K562 (cell line): ENCODE data around the gene IFT122. TPM values are rescaled to one million over a fixed set of nuclear protein-coding genes. Genes with fewer than 3 reads are reported as not detected.

Experiments used
- ATAC-seq: fragments of 200-7000 bp; cut with Tn5 transposase; 3 replicates; pipeline ENCODE4 v1.9.1; 2020; ENCODE audit warnings: moderate library complexity
- BruUV-seq: library from RNA; stranded (reverse); fragments of 400-500 nt; replicated peaks from 2 replicates; lab custom pipeline; 2021; lab: Mats Ljungman, UMichigan
- CTCF ChIA-PET: fragments of 300-600 bp; formaldehyde crosslinking; extraction: SDS; loops from one replicate; lab custom pipeline; 2021; ENCODE audit warnings: low intra/inter-chr PET ratio; lab: Yijun Ruan, JAX
- POLR2A ChIA-PET: fragments of 300-600, 350-650 bp; sonication (Branson Sonifier 250); formaldehyde crosslinking; extraction: SDS; loops from one replicate; lab custom pipeline; 2021; ENCODE audit warnings: antibody characterized with exemption, inconsistent platforms; lab: Yijun Ruan, JAX
- DNase-seq, 4 experiments: peaks; one replicate each; pipeline versions ENCODE4 v3.0.0 to v3.0.0-alpha.2; 2011 to 2018; ENCODE audit warnings: low spot score in 3 of 4, mixed read lengths in 3 of 4; ENCODE audit errors: extremely low read depth in 1 of 4
- FAIRE-seq: peaks from 2 replicates; lab custom pipeline; 2011; peaks lifted over from hg19 to GRCh38; lab: Jason Lieb, UNC
- H2AFZ ChIP-seq: 2 replicates; pipeline ENCODE4 v1.6.0; 2011; ENCODE audit warnings: low read depth, low read length, control low read depth, inconsistent platforms
- H3K27ac ChIP-seq: fragments of 200-600 bp; 3 replicates; pipeline ENCODE4 v1.8.0; 2011; ENCODE audit warnings: low read depth, mild to moderate bottlenecking, control low read depth, inconsistent platforms, low read length, moderate library complexity, mixed read lengths; ENCODE audit errors: extremely low read depth
- H3K27me3 ChIP-seq, 2 experiments: fragments of 300-600 bp in 1 of 2; 2 replicates in 1 of 2; 3 replicates in 1 of 2; pipeline versions ENCODE4 v1.6.0 to v1.8.0; 2011; ENCODE audit warnings: inconsistent platforms in 2 of 2, low read length in 2 of 2, mild to moderate bottlenecking in 1 of 2, mixed read lengths in 1 of 2, moderate library complexity in 1 of 2; ENCODE audit not compliant: control insufficient read depth in 2 of 2, insufficient read depth in 2 of 2
- H3K36me3 ChIP-seq: fragments of 300-600 bp; 3 replicates; pipeline ENCODE4 v1.8.0; 2011; ENCODE audit warnings: mild to moderate bottlenecking, low read length, inconsistent platforms; ENCODE audit not compliant: control insufficient read depth, insufficient read depth
- H3K4me1 ChIP-seq, 2 experiments: fragments of 200-600 bp in 1 of 2; replicated peaks in 1 of 2; 2 replicates in 1 of 2; 3 replicates in 1 of 2; pipeline versions ENCODE4 v1.5.1 to v1.8.0; 2011; ENCODE audit warnings: inconsistent platforms in 2 of 2, low read length in 2 of 2, mild to moderate bottlenecking in 1 of 2, mixed read lengths in 1 of 2, moderate library complexity in 1 of 2; ENCODE audit not compliant: control insufficient read depth in 2 of 2, insufficient read depth in 2 of 2
- H3K4me2 ChIP-seq: 2 replicates; pipeline ENCODE4 v1.6.1; 2011; ENCODE audit warnings: low read length, control low read depth, inconsistent platforms, mixed read lengths; ENCODE audit not compliant: insufficient read depth
- H3K4me3 ChIP-seq: fragments of 200-600 bp; sonication (generic), shearing (Covaris generic); 2 replicates; pipeline ENCODE4 v1.5.1; 2016; ENCODE audit warnings: control low read depth, inconsistent platforms
- H3K79me2 ChIP-seq: fragments of 200-600 bp; 3 replicates; pipeline ENCODE4 v1.8.0; 2011; ENCODE audit warnings: low read length, inconsistent platforms; ENCODE audit not compliant: control insufficient read depth, insufficient read depth
- H3K9ac ChIP-seq, 2 experiments: 2 replicates each; pipeline versions ENCODE4 v1.6.0 to v1.6.1; 2011; ENCODE audit warnings: low read depth in 2 of 2, low read length in 2 of 2, control low read depth in 1 of 2, inconsistent platforms in 1 of 2, mild to moderate bottlenecking in 1 of 2, mixed read lengths in 1 of 2; ENCODE audit not compliant: insufficient read depth in 1 of 2
- H3K9me1 ChIP-seq: one replicate; pipeline ENCODE4 v1.6.0; 2011; ENCODE audit warnings: inconsistent platforms, mild to moderate bottlenecking, low read length, moderate library complexity; ENCODE audit not compliant: control insufficient read depth, insufficient read depth
- H3K9me3 ChIP-seq: replicated peaks from 2 replicates; pipeline ENCODE4 v1.5.1; 2011; ENCODE audit warnings: low read depth, low read length, inconsistent platforms; ENCODE audit not compliant: control insufficient read depth, insufficient read depth
- H4K20me1 ChIP-seq: replicated peaks from 2 replicates; pipeline ENCODE4 v1.6.1; 2011; ENCODE audit warnings: low read length, inconsistent platforms, mixed read lengths; ENCODE audit not compliant: control insufficient read depth, insufficient read depth
- FUS ChIP-seq: fragments of 200-400 bp; formaldehyde crosslinking; optimal IDR thresholded peaks from 2 replicates; pipeline ENCODE3; 2017; ENCODE audit warnings: low read depth, low read length
- NR2F6 ChIP-seq: fragments of 450-650 bp; formaldehyde crosslinking; IDR thresholded peaks from 2 replicates; pipeline ENCODE4 v1.4.0; 2020; ENCODE audit warnings: mild to moderate bottlenecking
- RBM17 ChIP-seq: fragments of 200-400 bp; formaldehyde crosslinking; IDR thresholded peaks from 2 replicates; pipeline ENCODE4 v1.6.1; 2017; ENCODE audit warnings: low read depth, mild to moderate bottlenecking, low read length, borderline replicate concordance
- SPI1 ChIP-seq: IDR thresholded peaks from 2 replicates; pipeline ENCODE4 v1.6.1; 2011; ENCODE audit warnings: low read depth, low read length, control low read depth, borderline replicate concordance
- TRIM28 ChIP-seq: fragments of 450-650 bp; IDR thresholded peaks from 2 replicates; pipeline ENCODE4 v1.6.1; 2017
- ZC3H11A ChIP-seq: IDR thresholded peaks from 2 replicates; pipeline ENCODE4 v1.6.1; 2012; ENCODE audit warnings: low read depth, low read length, improper control_type of control experiment
- ZNF644 ChIP-seq: fragments of 200-800 bp; sonication (Bioruptor generic); IDR thresholded peaks from 2 replicates; pipeline ENCODE4 v1.6.1; 2016; ENCODE audit warnings: low read depth, missing genetic modification characterization, missing compliant biosample characterization
- WGBS: fragments of 100-300 bp; shearing (Covaris generic); methylation state at CpG from one replicate; pipeline ENCODE4 v1.1.6; 2016; ENCODE audit warnings: low coverage, mixed read lengths; ENCODE audit not compliant: insufficient coverage; ENCODE audit errors: missing lambda C conversion rate; 5-methylcytosine and 5-hydroxymethylcytosine counted together
- in situ Hi-C: fragments of 300-500 bp; cut with MboI; formaldehyde crosslinking; loops from 4 replicates; pipeline ENCODE4 v1.15.0; 2018; ENCODE audit warnings: inconsistent platforms, mixed read lengths
- intact Hi-C: fragments of 100-400 bp; cut with micrococcal nuclease; formaldehyde crosslinking; loops from 2 replicates; pipeline ENCODE4 v1.14.2; 2022
- polyA plus RNA-seq, 8 experiments: library from polyadenylated mRNA; depleted of rRNA in 4 of 8; stranded (reverse) in 5 of 8; unstranded in 3 of 8; fragments of >200 nt; fragmentation: Nextera tagmentation in 2 of 8; fragmentation: Illumina TruSeq in 1 of 8; extraction: Ambion mirVana in 2 of 8; extraction: Trizol in 1 of 8; gene quantifications; 2 replicates each; pipeline versions ENCODE4 v1.2.1 to v1.2.3, GENCODE V29; 2011 to 2014; ENCODE audit warnings: inconsistent platforms in 1 of 8, missing spikeins in 1 of 8
- total RNA-seq, 7 experiments: library from RNA; depleted of rRNA in 6 of 7; stranded (reverse); fragments of >200 nt in 6 of 7; fragmentation: Illumina TruSeq in 2 of 7; extraction: Trizol in 2 of 7; gene quantifications; 2 replicates each; pipeline versions ENCODE4 v1.2.1 to v1.2.3, GENCODE V29; 2011 to 2021; ENCODE audit warnings: low replicate concordance in 1 of 7

Gene IFT122
- total and polyA plus RNA-seq, 9 of the 15 experiments (the other 6 are each of a cell fraction or from before 2014, with no cell fraction given), result 2.4 to 11.5 (median 7.7) TPM

- TF ChIP-seq RBM17 (no peak), NR2F6 (CRISPR knock-in tag) (no peak), TRIM28 (no peak), ZC3H11A (no peak), FUS (no peak)
Measured at GRCh38 chr3:129525341-129525968, 85.4 kb downstream of the IFT122 start (continued).

- ATAC-seq (no peak), DNase-seq (no peak), FAIRE-seq (no peak)
- no TSS peak for BruUV-seq
- WGBS, result 13% methylated on average over 8 of the region's 12 CpGs
- Histone ChIP-seq H3K27me3 (peaks cover 2 to 35% of the 10 kb centered on the region in 2 experiments; a peak in 2 of 5 replicates), H3K9me3 (no peaks in the 10 kb centered on the region), H3K4me3 (no peak overlapping the region), H3K27ac (no peak overlapping the region), H3K79me2 (no peaks in the 10 kb centered on the region), H4K20me1 (no peaks in the 10 kb centered on the region), H3K4me2 (no peak overlapping the region), H3K4me1 (peaks cover 0 to 4% of the 10 kb centered on the region in 2 experiments; a peak in 1 of 5 replicates), H3K9me1 (no peaks in the 10 kb centered on the region), H3K9ac (no peak overlapping the region), H3K36me3 (no peaks in the 10 kb centered on the region), H2AFZ (no peak overlapping the region)
- intact Hi-C loops (no loop called here), in situ Hi-C loops (no loop called here)
- TF ChIP-seq SPI1 (peak; percentile 2; the same call in 1 of the 2 replicates), ZNF644 (no peak)
- ChIA-PET POLR2A (interaction anchor here (0.7 kb wide), 1 partner anchor 8 kb away, joined by 3 read pairs; no protein-coding TSS in a partner anchor), CTCF (no interaction called here)
Measured at GRCh38 chr3:129526121-129526900, 86.3 kb downstream of the IFT122 start.
